ENCODE results near the gene RWDD1.

DNA sequence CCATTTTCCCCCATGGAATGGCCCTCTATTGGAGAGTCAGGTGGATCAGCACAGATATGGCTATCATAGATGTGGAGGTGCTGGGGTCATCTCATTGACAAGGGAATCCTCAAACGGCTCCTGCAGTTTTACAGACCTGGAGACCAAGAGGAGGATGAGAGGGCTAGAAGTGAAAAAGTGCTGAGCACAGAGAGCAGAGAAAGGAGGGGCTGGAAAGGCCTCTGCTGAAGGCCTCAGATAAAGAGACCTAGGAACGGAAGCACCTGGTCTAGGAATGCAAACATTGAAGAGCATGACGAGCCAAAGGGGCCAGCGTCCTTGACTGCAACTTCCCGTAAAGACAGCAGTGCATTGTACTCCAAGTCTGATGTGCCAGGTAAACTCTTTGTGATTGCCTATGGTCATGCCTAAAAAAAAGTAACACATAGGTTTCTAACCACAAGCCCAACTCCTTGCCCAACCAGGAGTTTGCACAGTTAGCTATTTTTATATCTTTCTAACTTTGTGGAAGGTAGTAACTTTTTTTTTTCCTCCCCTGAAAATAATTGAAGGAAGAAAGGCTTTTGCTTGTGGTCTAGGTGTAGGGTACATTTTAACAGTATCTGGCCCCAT lies 60.2 kb downstream of the RWDD1 start:
- no peak for TF ChIP-seq ZNF274 (IDR thresholded peaks at IDR 0.05; ENCODE audit: low read depth, low read length)
- no peak for TF ChIP-seq SUZ12 (IDR thresholded peaks at IDR 0.05; ENCODE audit: extremely low read depth, insufficient read depth, insufficient read length)

Measured in NT2/D1 (cell line).